DOHH2 (cell line): ENCODE data around the gene HHAT.

Experiments
- CTCF ChIP-seq: fragments of 200-600 bp; sonication (generic); IDR thresholded peaks from one replicate; pipeline ENCODE4 v1.5.1; 2014; ENCODE audit warnings: antibody characterized with exemption, mild to moderate bottlenecking, low read depth, low read length; ENCODE audit not compliant: poor library complexity, severe bottlenecking
- EZH2phosphoT487 ChIP-seq: fragments of 200-600 bp; sonication (generic); IDR thresholded peaks from 2 replicates; pipeline ENCODE4 v1.6.1; 2017; ENCODE audit warnings: borderline replicate concordance, mild to moderate bottlenecking, antibody characterized with exemption, low read length, moderate library complexity, mixed read lengths

GRCh38 chr1:210724768-210725167 is 396.1 kb downstream of the HHAT start:
- no peak for TF ChIP-seq CTCF
- TF ChIP-seq EZH2phosphoT487, result no peak
